ENCODE measurements around the gene ZNF423.

Gene ZNF423

DNA sequence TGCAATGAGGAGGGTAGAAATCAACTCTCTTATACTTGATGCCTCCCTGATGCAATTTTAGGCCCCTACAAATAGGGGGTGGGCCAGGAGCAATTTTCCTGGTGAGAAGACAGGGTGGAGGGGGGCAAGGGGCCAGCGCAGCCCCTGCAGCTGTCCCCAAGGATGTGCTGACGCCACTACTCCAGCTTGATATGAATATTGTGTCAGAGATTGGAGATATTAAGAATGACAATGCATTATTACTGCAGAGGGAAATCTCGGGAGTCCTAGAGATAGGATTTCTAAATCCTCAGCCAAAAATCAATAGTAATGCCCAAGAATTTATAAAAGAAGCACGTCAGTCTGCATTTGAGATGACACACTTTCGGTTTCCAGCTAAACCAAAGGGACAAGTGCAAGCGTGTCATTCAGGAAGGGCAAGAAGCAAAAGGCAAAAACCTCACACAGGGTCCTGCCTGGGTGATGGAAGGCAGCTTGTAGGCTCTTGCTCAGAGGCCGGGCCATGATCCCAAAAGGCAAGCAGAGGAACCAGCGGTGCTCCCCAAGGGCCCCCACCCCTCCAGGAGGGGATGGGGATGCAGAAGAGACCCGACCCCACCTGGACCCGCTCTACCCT lies 303.5 kb downstream of the ZNF423 start:
- DNase-seq (ENCODE audit: low spot score): no peak

DNA sequence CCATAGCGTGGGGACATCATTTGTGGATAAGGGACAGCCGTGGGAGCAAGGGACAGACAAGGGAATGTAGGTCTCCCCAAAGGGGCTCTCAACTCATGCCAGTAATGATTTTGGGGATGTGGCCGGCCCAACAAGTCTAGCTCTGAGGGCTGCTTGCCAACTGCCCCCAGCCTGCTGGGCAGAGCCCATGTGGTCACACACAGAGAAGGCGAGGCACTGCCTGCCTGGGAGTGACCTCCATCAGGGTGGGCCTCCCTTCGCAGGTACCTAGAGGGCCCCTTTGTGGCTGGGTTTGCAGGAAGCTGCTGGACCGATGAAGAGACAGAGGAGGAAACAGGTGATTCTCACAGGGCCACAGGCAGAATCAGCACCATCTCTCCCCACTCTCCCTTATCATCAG lies 305.2 kb downstream of the ZNF423 start:
- no peak for DNase-seq (ENCODE audit: low spot score)

- no peak for DNase-seq (ENCODE audit: low spot score)
Measured at GRCh38 chr16:49550140-49550539, 305.8 kb downstream of the ZNF423 start.

DNA sequence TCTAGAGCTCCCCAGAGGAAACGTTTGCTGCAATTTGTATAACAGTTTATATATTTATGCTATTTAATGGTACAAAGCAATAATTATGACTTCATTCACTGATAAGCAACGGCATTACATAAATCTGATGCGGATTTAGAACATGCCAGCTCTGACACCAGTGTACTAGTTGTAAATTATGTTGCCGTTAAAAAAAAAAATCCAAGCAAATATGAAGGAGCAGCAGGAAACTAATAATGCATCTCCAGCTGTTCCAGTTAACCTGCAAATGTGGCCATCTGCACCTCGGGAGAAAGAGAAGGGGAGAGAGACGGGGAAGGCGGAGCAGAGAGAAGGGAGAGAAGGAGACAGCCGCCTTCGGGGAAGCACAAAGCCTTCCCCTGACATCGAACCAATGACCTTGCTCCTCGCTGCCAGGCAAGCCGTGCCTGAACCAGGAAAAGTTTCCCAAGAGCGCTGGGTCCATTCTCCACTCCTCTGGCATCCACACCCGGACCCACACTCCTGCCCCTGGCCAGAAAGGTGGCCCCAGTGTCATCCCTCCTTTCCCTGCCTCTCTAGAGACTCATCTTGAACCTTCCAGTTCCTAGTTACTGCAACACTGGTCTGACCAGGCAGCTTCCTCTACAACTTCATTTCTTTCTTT lies 307.5 kb downstream of the ZNF423 start:
- no peak for DNase-seq (ENCODE audit: low spot score)

DNA sequence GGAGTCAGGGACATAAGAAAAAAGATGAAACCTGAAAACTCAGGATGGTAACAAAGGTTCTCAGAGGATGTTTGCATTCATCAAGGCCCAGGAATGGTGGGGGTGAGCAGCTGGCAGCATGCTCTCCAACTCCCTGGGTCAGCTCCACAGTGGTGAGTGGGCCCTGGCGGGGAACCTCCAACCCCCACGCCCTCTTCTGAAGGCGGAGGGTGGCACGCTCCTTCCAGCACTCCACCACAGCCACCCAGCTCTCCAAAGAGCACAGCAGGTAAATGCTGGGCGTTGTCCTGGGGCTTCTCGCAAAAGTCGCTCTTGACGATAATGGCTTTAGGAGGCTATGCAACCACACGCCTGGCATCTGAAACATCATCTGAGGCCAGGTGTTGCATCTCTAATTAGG lies 308.5 kb downstream of the ZNF423 start:
- DNase-seq (ENCODE audit: low spot score): no peak

DNA sequence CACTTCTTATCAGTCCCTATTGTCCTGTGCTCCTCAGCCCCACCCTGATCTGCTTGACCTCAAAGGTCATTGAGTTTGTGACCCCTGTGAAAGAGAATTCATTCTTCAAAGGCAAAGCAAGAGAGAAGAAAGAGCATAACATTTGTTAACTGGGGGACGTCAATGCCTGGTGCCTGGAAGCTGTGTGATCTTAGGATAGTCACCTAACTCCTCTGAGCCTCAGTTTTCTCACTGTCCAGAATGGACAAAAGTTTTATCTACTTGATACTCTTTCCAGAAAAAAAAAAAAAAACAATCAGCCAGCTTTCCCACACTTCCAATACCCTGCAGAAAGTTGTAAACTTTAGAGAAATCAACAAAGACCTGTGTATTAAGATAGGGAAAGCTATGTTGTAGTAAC lies 309.2 kb downstream of the ZNF423 start:
- DNase-seq (ENCODE audit: low spot score): no peak

DNA sequence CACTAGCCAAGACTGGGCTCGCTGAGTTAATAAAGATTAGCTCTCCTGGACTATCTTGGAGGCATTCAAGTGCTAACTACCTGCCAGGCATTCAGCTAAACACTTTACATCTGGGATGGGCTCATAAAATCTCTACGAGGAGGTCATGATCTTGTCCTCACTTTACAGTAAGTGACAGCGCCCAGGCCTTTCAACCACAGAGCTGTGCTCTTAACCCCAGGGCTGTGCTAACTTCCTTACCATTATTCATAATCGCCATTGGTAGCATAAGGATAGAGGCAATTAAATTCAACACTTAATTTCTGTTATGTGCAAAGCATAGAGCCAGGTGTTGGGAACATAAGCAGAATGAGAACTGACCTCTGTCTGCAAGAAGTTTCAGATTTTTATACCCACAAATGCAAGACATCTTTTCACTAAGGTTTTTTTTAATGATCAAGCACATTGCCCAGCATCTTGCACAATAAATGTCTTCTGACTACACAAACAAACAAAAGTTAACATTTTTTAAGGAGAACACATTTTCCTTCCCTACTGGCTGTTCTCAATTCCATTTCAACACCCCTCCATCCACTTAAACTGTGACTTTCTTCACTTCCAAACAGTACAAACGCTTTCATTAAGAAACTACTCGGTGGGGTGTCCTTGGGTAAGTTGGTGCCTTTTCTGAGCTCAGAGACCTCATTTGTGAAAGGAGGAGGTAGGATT lies 310.0 kb downstream of the ZNF423 start:
- DNase-seq (ENCODE audit: low spot score): no peak

DNA sequence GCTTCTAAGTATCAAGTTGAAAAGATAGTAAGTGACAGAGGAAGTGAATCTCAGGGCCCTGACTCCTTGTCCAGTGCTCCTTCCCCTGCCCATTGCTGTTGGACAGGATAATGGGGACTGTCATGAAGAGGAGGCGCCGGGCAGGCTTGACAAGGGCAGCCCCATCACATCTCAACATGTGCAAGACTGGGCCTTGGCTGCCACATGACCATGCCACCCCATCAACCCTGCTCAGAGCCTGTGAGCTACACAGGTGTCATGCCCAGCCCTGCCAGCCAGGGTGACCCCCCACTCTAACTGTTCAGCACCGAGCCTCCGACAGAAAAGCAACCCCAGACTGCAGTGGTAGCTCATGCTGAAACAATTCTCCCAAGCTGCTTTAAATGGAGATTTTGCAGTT lies 310.7 kb downstream of the ZNF423 start:
- DNase-seq (ENCODE audit: low spot score): no peak

DNA sequence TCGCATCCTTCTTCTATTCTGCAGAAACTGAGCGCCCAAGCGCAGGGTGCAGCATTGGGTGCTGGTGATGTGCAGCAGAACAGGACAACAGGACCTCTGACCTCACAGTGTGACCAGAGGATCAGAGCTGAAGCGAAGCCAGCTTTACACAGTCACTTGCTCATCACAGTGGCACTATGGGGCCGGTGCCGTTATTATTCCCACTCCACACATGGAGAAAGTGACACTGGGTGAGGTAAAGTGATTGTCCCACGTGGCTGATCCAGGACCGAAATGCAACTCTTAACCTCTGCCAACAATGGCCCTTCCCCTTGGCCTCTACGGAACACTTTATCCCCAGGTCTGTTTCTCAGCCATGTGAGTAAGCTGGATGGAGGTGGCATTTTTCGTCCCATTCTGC lies 311.1 kb downstream of the ZNF423 start:
- no peak for DNase-seq (ENCODE audit: low spot score)

DNA sequence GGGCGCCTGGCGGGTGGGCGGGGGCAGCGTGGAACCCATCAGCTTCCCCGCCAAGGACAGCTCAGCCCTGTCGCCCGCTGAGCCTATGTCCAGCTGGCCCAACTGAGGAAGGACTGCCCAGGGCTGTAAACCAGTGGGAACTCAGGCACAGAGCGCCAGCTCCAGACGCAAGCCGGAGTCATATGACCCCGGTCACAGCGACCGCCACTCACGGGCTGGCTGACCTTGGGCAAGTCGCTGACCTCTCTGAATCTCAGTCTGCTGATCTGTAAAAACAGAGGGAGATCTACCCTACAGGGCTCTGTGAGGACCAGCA lies 312.3 kb downstream of the ZNF423 start:
- DNase-seq (ENCODE audit: low spot score): no peak

DNA sequence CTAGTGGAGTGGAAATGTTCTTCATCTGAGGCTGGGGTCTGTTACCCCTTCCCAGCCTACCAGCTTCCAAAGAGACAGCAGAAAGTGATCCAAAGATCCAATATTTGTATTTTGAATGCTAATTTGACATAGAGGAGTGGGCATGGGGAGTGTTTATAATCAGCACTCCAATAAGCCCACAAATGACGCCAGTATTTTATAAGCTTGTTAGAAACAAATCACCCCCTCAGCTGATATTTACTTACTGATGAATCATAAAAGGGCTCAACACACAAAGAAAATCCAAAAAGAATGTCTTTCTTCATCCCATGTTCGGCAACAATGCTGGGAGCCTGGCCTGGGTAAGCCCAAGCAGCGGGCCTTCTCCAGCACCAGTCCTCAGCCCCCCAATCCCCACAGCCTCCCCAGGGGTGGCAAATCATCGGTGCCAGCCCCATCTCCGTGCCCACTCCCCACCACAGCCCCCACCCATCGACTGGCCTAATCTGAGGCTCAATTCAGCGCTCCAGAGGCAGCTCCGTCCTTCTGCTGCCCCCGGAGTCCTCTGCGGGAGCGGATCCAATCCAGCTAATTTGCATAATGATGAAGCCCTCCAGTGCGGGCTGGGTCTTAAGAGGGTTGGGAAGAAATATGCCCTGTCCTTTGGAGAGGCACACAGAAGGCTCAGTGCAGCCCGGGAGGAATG lies 312.8 kb downstream of the ZNF423 start:
- DNase-seq (ENCODE audit: low spot score): no peak

DNA sequence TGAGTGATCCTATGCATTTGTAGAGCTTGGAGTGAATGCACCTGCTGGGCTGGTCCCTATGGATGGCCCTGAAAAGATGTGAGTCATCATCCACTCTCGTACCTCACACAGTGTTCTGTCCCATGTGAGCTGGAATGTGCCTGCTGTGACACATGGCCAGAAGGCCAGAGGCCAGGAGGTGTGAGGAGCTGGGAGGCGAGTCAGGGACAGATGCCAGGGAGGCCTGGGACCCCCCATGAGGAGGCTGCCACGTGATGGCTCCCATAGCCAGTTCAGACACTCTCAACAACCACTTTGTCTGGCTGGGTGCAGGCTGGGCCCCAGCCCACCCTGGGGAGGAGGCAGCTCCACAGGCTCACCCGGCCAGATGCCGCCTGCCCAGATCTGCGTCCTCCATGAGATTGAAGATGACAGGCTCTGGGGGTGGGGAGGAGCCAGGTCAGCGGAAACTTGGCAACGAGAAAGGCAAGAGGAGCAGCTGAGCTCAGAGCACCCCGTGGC lies 313.5 kb downstream of the ZNF423 start:
- DNase-seq (ENCODE audit: low spot score): no peak

DNA sequence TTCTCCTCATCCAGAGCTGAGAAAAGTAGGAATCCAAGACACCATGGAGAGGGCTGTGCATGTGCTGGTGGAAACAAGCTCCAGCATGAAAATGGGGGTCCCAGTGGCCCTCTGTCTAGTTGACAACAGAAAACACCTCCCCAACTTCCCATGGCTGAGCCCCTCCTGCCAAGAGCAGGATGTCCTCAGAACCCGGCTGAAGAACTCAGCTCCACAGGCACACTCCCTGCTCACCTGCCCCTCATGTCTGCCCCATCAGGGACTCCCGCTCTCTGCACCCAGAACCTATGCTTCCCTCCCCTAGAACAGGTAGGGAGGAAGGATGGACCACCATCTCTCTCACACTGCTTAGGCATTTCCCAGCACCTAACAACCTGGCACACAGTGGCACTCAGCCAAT lies 315.1 kb downstream of the ZNF423 start:
- no peak for DNase-seq (ENCODE audit: low spot score)

- DNase-seq (ENCODE audit: low spot score): no peak
Measured at GRCh38 chr16:49539758-49540157, 316.2 kb downstream of the ZNF423 start.

DNA sequence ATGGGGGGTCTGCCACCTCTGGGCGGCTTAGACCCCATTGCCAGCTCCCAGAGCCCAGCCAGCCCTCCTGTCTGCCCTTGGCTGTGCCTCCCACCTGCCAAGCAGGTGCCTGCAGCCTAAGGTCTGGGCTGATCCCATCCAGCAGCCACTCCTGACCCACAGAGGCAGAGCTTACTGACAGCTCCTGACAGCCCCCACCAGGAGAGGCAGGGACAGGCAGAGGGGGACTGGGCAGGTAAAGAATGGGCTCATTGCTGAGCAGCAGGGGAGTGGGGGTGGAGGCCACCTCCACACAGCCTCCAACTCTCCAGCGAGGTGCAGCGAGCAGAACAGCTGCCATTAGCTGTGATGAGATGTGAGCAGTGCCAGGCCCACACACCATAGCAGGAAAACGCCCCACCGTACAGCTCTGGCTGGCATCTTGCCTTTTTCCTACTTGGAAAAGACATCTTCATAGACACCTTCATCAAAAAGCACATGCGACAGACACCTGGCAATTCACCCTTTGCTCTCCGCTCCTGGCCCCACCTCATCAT lies 317.9 kb downstream of the ZNF423 start:
- DNase-seq (ENCODE audit: low spot score): no peak

- no peak for DNase-seq (ENCODE audit: low spot score)
Measured at GRCh38 chr16:49534901-49535610, 320.9 kb downstream of the ZNF423 start.

DNA sequence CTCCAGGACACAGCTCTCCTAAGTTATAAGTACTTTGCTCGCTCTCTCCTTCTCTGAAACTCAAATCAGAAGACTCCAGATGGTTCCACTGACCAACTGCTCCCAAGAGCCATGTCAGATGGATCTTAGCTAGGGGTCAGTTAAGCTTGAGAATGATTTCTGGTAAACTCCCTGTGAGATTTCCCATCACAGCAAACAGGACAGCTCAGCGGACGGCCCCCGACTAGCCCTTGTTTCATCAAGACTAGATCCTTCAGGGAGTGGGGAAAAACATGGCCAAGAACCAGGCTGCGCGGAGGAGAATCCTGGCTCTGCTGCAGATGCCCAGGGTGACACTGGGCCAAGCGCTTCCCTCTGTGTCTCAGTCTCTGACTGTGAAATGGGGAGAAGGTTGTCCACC lies 322.5 kb downstream of the ZNF423 start:
- no peak for DNase-seq (ENCODE audit: low spot score)

DNA sequence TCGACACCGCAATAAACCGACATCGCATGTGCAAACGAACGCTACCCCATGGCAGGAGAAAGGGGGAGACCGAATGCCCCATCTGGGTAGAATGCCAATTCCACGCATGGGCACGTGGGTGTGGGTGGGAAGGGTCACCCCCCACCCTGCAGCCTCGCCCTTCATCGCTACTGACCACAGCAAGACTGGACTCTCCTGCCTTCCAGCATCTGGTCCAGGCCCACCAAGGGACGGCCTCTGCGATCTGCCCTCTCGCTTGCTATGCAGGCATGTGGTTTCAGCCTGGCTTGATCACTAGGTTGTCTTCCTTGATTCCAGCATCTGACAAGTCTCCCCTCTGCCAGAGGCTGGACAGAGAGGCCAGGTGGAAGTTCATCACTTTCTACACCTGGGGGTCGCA lies 323.0 kb downstream of the ZNF423 start:
- no peak for DNase-seq (ENCODE audit: low spot score)

- no peak for DNase-seq (ENCODE audit: low spot score)
Measured at GRCh38 chr16:49531931-49532840, 323.7 kb downstream of the ZNF423 start.

- DNase-seq (ENCODE audit: low spot score): no peak
Measured at GRCh38 chr16:49531425-49531824, 324.5 kb downstream of the ZNF423 start.

- DNase-seq (ENCODE audit: low spot score): no peak
Measured at GRCh38 chr16:49530427-49530970, 325.4 kb downstream of the ZNF423 start.

Measured in activated CD4-positive, alpha-beta T cell treated with anti-CD3 and anti-CD28 coated beads, Interleukin-2, Interleukin-4, amounts not matched to agents 100 ng/mL and 50 ng/mL, durations not matched to agents 16 hours and 8 hours (primary cell).